GM12878 (cell line): ENCODE results near the gene VPS29. TPM values are rescaled to one million over a fixed set of nuclear protein-coding genes. Genes with fewer than 3 reads are reported as not detected.
A peak's percentile ranks its signal among the peaks of the same experiment; 100 is the strongest.
"Not testable (repeated sequence)": the region's sequence is repeated elsewhere in the genome, so short reads cannot be mapped to it uniquely, and the experiment has no call there.

Experiments
- ATAC-seq: fragments of 200-7000 bp; cut with Tn5 transposase; 3 replicates; pipeline ENCODE4 v1.9.1; 2020; ENCODE audit warnings: mild to moderate bottlenecking, moderate library complexity
- BruUV-seq: library from RNA; stranded (reverse); fragments of 400-500 nt; replicated peaks from 2 replicates; lab custom pipeline; 2021; lab: Mats Ljungman, UMichigan
- CTCF ChIA-PET: fragments of 300-600 bp; sonication (Branson Sonifier 250); formaldehyde crosslinking; extraction: SDS; loops from one replicate; lab custom pipeline; 2021; ENCODE audit warnings: inconsistent platforms; lab: Yijun Ruan, JAX
- POLR2A ChIA-PET: fragments of 350-600 bp; formaldehyde crosslinking; extraction: SDS; loops from one replicate; lab custom pipeline; 2021; ENCODE audit warnings: inconsistent platforms; lab: Charles Lee
- RAD21 ChIA-PET: fragments of 300-600 bp; sonication (Branson Sonifier 250); formaldehyde crosslinking; loops from one replicate; lab custom pipeline; 2023; ENCODE audit warnings: antibody characterized with exemption; ENCODE audit not compliant: unreplicated experiment; lab: Charles Lee
- SMC1A ChIA-PET: fragments of 300-600 bp; sonication (Branson Sonifier 250); formaldehyde crosslinking; loops from one replicate; lab custom pipeline; 2023; ENCODE audit not compliant: unreplicated experiment, uncharacterized antibody; lab: Charles Lee
- DNase-seq: peaks from one replicate; pipeline ENCODE4 v3.0.0-alpha.2; 2011; ENCODE audit warnings: low read depth, low spot score
- FAIRE-seq: peaks from 3 replicates; lab custom pipeline; 2011; peaks lifted over from hg19 to GRCh38; lab: Jason Lieb, UNC
- H2AFZ ChIP-seq: 2 replicates; pipeline ENCODE4 v1.6.0; 2011; ENCODE audit warnings: low read depth, low read length, control low read depth; ENCODE audit not compliant: control insufficient read depth
- H3K27ac ChIP-seq: 2 replicates; pipeline ENCODE4 v1.5.1; 2011; ENCODE audit warnings: control low read depth; ENCODE audit not compliant: control insufficient read depth, insufficient read depth
- H3K27me3 ChIP-seq, 2 experiments: replicated peaks in 1 of 2; 2 replicates each; pipeline versions ENCODE4 v1.6.0 to v1.6.1; 2011; ENCODE audit warnings: low read length in 1 of 2; ENCODE audit not compliant: control insufficient read depth in 2 of 2, insufficient read depth in 2 of 2
- H3K36me3 ChIP-seq, 2 experiments: 2 replicates each; pipeline ENCODE4 v1.5.1; 2011; ENCODE audit warnings: low read length in 1 of 2; ENCODE audit not compliant: control insufficient read depth in 2 of 2, insufficient read depth in 2 of 2
- H3K4me1 ChIP-seq: 2 replicates; pipeline ENCODE4 v1.6.1; 2011; ENCODE audit warnings: mild to moderate bottlenecking, low read length, moderate library complexity, mixed read lengths; ENCODE audit not compliant: control insufficient read depth, insufficient read depth
- H3K4me2 ChIP-seq: 2 replicates; pipeline ENCODE4 v1.6.0; 2011; ENCODE audit warnings: control low read depth; ENCODE audit not compliant: control insufficient read depth, insufficient read depth
- H3K4me3 ChIP-seq: fragments of 200-600 bp; sonication (generic); 2 replicates; pipeline ENCODE4 v1.5.1; 2016
- H3K79me2 ChIP-seq: 2 replicates; pipeline ENCODE4 v1.6.0; 2011; ENCODE audit warnings: low read length; ENCODE audit not compliant: control insufficient read depth, insufficient read depth
- H3K9ac ChIP-seq: 2 replicates; pipeline ENCODE4 v1.8.0; 2011; ENCODE audit warnings: low read length, control low read depth, mixed read lengths; ENCODE audit not compliant: control insufficient read depth, insufficient read depth
- H3K9me3 ChIP-seq: replicated peaks from 3 replicates; pipeline ENCODE4 v1.5.1; 2011; ENCODE audit warnings: mild to moderate bottlenecking, low read length; ENCODE audit not compliant: control insufficient read depth, insufficient read depth
- H4K20me1 ChIP-seq: 2 replicates; pipeline ENCODE4 v1.6.0; 2011; ENCODE audit not compliant: control insufficient read depth, insufficient read depth
- FOS ChIP-seq: IDR thresholded peaks from 3 replicates; pipeline ENCODE4 v1.6.1; 2011; ENCODE audit warnings: borderline replicate concordance; ENCODE audit not compliant: insufficient read length; ENCODE audit errors: extremely low read depth
- RUNX3 ChIP-seq: IDR thresholded peaks from 2 replicates; pipeline ENCODE4 v1.6.1; 2012; ENCODE audit warnings: low read length, inconsistent platforms
- YY1 ChIP-seq: IDR thresholded peaks from 2 replicates; pipeline ENCODE4 v1.6.1; 2011; ENCODE audit warnings: low read depth, mild to moderate bottlenecking, low read length
- ZBTB33 ChIP-seq: fragments of 450-650 bp; IDR thresholded peaks from 2 replicates; pipeline ENCODE4 v1.6.1; 2017; ENCODE audit warnings: mild to moderate bottlenecking
- WGBS: methylation state at CpG from one replicate; pipeline ENCODE4 v1.1.6; 2016; ENCODE audit warnings: low lambda C conversion rate; ENCODE audit not compliant: insufficient replicate concordance, insufficient coverage; ENCODE audit errors: missing lambda C conversion rate; 5-methylcytosine and 5-hydroxymethylcytosine counted together
- in situ Hi-C: fragments of 300-500 bp; cut with MboI; formaldehyde crosslinking; loops from 9 replicates; pipeline ENCODE4 v1.14.3; 2018; ENCODE audit warnings: mixed read lengths
- intact Hi-C: fragments of 100-400 bp; cut with micrococcal nuclease; formaldehyde crosslinking; loops from one replicate; pipeline ENCODE4 v1.14.2; 2022; ENCODE audit not compliant: unreplicated experiment
- polyA plus RNA-seq, 11 experiments: library from polyadenylated mRNA; depleted of rRNA in 4 of 11; unstranded in 6 of 11; stranded (reverse) in 5 of 11; fragments of >200 nt; fragmentation: Nextera tagmentation in 4 of 11; fragmentation: Illumina TruSeq in 1 of 11; extraction: Ambion mirVana in 4 of 11; extraction: Trizol in 1 of 11; gene quantifications; 1 replicate in 1 of 11; 2 replicates in 10 of 11; pipeline versions ENCODE4 v1.2.1 to v1.2.3, GENCODE V29; 2011 to 2016; ENCODE audit warnings: inconsistent platforms in 2 of 11, missing spikeins in 2 of 11, low read depth in 1 of 11
- total RNA-seq, 4 experiments: library from RNA; depleted of rRNA in 3 of 4; stranded (reverse); fragments of >200 nt in 3 of 4; fragmentation: Illumina TruSeq in 1 of 4; extraction: Trizol in 1 of 4; gene quantifications; 2 replicates each; pipeline versions ENCODE4 v1.2.1 to v1.2.3, GENCODE V29; 2013 to 2021

Gene VPS29
- total and polyA plus RNA-seq, 10 of the 15 experiments (the other 5 are each of a cell fraction or from before 2014, with no cell fraction given): 65.3 to 405 (median 206) TPM

GRCh38 chr12:110528277-110528839 is 26.4 kb upstream of the VPS29 start:
- H3K79me2 ChIP-seq: peaks cover 14% of the 10 kb centered on the region
- H3K9me3 ChIP-seq: no peaks in the 10 kb centered on the region
- intact Hi-C loops (no loop called here), in situ Hi-C loops (no loop called here)
- POLR2A ChIA-PET: interaction anchor here (0.7 to 10.4 kb wide), 7 partner anchors 9 to 78 kb away, joined by 4 to 122 read pairs (median 5); no protein-coding TSS in a partner anchor
- peaks cover 54% of the 10 kb centered on the region for H3K4me1 ChIP-seq
- H3K4me2 ChIP-seq: no peak overlapping the region
- RAD21 ChIA-PET: interaction anchor here (1.0 to 7.3 kb wide), 11 partner anchors 9 to 78 kb away, joined by 3 to 109 read pairs (median 5); partner anchors contain the start of gene ARPC3
- H4K20me1 ChIP-seq: no peaks in the 10 kb centered on the region
- FAIRE-seq: no peak
- peaks cover 0 to 4% of the 10 kb centered on the region in 2 experiments; a peak in 2 of 4 replicates for H3K36me3 ChIP-seq
- no peak overlapping the region for H3K9ac ChIP-seq
- SMC1A ChIA-PET: interaction anchor here (1.0 to 18.4 kb wide), 14 partner anchors 10 to 151 kb away, joined by 3 to 308 read pairs (median 10); partner anchors contain the start of genes FAM216A and GPN3
- H3K27ac ChIP-seq: no peak overlapping the region; the same call in 1 of the 2 replicates
- CTCF ChIA-PET: interaction anchor here (0.7 to 4.3 kb wide), 10 partner anchors 9 to 73 kb away, joined by 3 to 33 read pairs (median 4); no protein-coding TSS in a partner anchor
- TF ChIP-seq ZBTB33 (peak; percentile 90), FOS (no peak), YY1 (0 out of 2 replicates have a peak, but pooled peaks have one; percentile 14), RUNX3 (peak; percentile 56)
- no peak overlapping the region for H2AFZ ChIP-seq
- no TSS peak for BruUV-seq
- H3K4me3 ChIP-seq: no peak overlapping the region
- ATAC-seq: no peak
- DNase-seq: no peak
- 41% methylated on average over 6 of the region's 6 CpGs for WGBS
- H3K27me3 ChIP-seq: no peaks in the 10 kb centered on the region

GRCh38 chr12:110520876-110521712 is 19.2 kb upstream of the VPS29 start:
- H3K27me3 ChIP-seq, H4K20me1 ChIP-seq, FAIRE-seq, DNase-seq, H3K4me2 ChIP-seq, intact Hi-C loops, H3K4me3 ChIP-seq, H3K9me3 ChIP-seq, H3K9ac ChIP-seq, BruUV-seq, H2AFZ ChIP-seq, ATAC-seq, in situ Hi-C loops, H3K4me1 ChIP-seq, H3K36me3 ChIP-seq, H3K27ac ChIP-seq, H3K79me2 ChIP-seq: not testable (repeated sequence)
- ChIA-PET POLR2A (interaction anchor here (0.6 kb wide), 4 partner anchors 20 to 370 kb away, joined by 3 to 6 read pairs (median 5); no protein-coding TSS in a partner anchor), RAD21 (interaction anchor here (1.3 to 2.8 kb wide), 2 partner anchors 8 to 79 kb away, joined by 4 to 10 read pairs; no protein-coding TSS in a partner anchor), SMC1A (interaction anchor here (11.7 to 26.9 kb wide), 2 partner anchors 10 to 78 kb away, joined by 162 to 492 read pairs; no protein-coding TSS in a partner anchor), CTCF (interaction anchor here (1.3 kb wide), 1 partner anchor 81 kb away, joined by 3 read pairs; no protein-coding TSS in a partner anchor)
- 88% methylated on average over 11 of the region's 11 CpGs for WGBS
